Karpas-422 (cell line): Measurements from ENCODE around the gene ZNF281. TPM values are rescaled to one million over a fixed set of nuclear protein-coding genes. Genes with fewer than 3 reads are reported as not detected.
A peak's percentile ranks its signal among the peaks of the same experiment; 100 is the strongest.

Source experiments
- DNase-seq: peaks from one replicate; pipeline ENCODE4 v3.0.0-alpha.2; 2015
- H2AFZ ChIP-seq: fragments of 200-600 bp; sonication (generic); 2 replicates; pipeline ENCODE4 v1.6.1; 2014; ENCODE audit warnings: antibody characterized with exemption, low read length, mixed read lengths
- H3K27ac ChIP-seq: fragments of 200-600 bp; sonication (generic); 2 replicates; pipeline ENCODE4 v1.5.1; 2014; ENCODE audit warnings: mild to moderate bottlenecking, low read length, moderate library complexity
- H3K27me3 ChIP-seq: fragments of 200-600 bp; sonication (generic); 2 replicates; pipeline ENCODE4 v1.6.1; 2014; ENCODE audit warnings: low read length, mixed read lengths
- H3K36me3 ChIP-seq: fragments of 200-600 bp; sonication (generic); 2 replicates; pipeline ENCODE4 v1.6.1; 2014; ENCODE audit warnings: low read length, mixed read lengths; ENCODE audit not compliant: insufficient read depth
- H3K4me1 ChIP-seq: fragments of 200-600 bp; sonication (generic); 2 replicates; pipeline ENCODE4 v1.6.1; 2014; ENCODE audit warnings: mild to moderate bottlenecking, low read length, mixed read lengths
- H3K4me2 ChIP-seq: fragments of 200-600 bp; sonication (generic); 2 replicates; pipeline ENCODE4 v1.6.1; 2014; ENCODE audit warnings: low read length, low read depth, mild to moderate bottlenecking; ENCODE audit not compliant: poor library complexity, severe bottlenecking
- H3K4me3 ChIP-seq: fragments of 200-600 bp; sonication (generic); 2 replicates; pipeline ENCODE4 v1.5.1; 2014; ENCODE audit warnings: mild to moderate bottlenecking, antibody characterized with exemption, low read length, mixed read lengths
- H3K79me2 ChIP-seq: fragments of 200-600 bp; sonication (generic); 2 replicates; pipeline ENCODE4 v1.6.1; 2014; ENCODE audit warnings: mild to moderate bottlenecking, low read length, mixed read lengths
- H3K9ac ChIP-seq: fragments of 200-600 bp; sonication (generic); 2 replicates; pipeline ENCODE4 v1.6.0; 2014; ENCODE audit warnings: low read length
- H3K9me2 ChIP-seq: fragments of 200-600 bp; sonication (generic), shearing (Covaris generic); replicated peaks from 2 replicates; pipeline ENCODE4 v1.6.0; 2014; ENCODE audit warnings: mild to moderate bottlenecking, low read length, moderate library complexity; ENCODE audit not compliant: insufficient read depth
- H3K9me3 ChIP-seq: fragments of 300-700, 200-600 bp; sonication (generic); 2 replicates; pipeline ENCODE4 v1.6.1; 2014; ENCODE audit warnings: low read length, mixed read lengths
- H4K20me1 ChIP-seq: fragments of 200-600 bp; sonication (generic); 2 replicates; pipeline ENCODE4 v1.6.1; 2014; ENCODE audit warnings: mild to moderate bottlenecking, antibody characterized with exemption, low read length, low read depth; ENCODE audit not compliant: insufficient read depth
- total RNA-seq: library from RNA; depleted of rRNA; stranded (reverse); fragments of >200 nt; shearing (Covaris generic); gene quantifications from 2 replicates; pipeline ENCODE4 v1.2.3, GENCODE V29; 2014; ENCODE audit warnings: low replicate concordance

ZNF281 gene
- total RNA-seq, 1 experiment from 2014 or later = 31.1 TPM

DNA sequence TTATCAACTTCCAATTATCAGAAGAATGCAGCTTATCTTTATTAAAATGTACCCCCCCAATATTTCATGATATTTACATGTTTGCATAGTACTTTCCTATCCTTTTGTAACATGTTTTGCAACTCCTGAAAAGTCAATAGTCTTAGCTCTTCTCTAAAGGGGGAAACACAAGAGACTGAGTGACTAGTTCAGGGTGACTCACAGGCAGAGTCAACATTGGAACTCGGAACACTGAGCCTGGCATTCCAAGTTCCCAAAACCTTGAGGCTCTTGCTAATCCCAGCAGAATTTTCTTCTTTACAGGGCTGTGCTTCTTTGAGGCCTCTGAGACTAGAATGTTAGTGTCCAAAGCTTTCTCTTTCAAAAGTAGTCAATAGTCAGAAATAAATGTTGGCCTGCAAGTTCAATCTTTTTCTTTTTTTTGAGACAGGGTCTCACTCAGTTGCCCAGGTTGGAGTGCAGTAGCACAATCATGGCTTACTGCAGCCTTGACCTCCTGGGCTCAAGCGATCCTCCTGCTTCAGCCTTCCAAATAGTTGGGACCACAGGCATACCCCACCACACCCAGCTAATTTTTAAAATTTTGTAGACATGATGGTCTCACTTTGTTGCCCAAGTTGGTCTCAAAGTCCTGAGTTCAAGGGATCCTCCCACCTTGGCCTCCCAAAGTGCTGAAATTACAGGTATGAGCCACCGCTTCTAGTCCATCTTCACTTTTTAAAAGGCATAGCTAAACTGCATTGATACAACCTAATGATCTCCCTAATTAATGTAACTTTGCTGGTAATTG, 37.5 kb downstream of the ZNF281 start:
- no peak for DNase-seq
- peak overlapping the region; percentile 84 for H3K27ac ChIP-seq
- peak overlapping the region; percentile 88 for H3K4me2 ChIP-seq
- no peaks in the 10 kb centered on the region for H4K20me1 ChIP-seq
- H3K9me3 ChIP-seq = no peaks in the 10 kb centered on the region
- peak overlapping the region; percentile 70 for H3K4me3 ChIP-seq
- H3K79me2 ChIP-seq = peaks cover 16% of the 10 kb centered on the region; the same call in 1 of the 2 replicates
- H3K9me2 ChIP-seq = no peaks in the 10 kb centered on the region
- peak overlapping the region; percentile 71 for H3K9ac ChIP-seq
- H3K36me3 ChIP-seq = no peaks in the 10 kb centered on the region; the same call in none of the 2 replicates
- H2AFZ ChIP-seq = no peak overlapping the region
- no peaks in the 10 kb centered on the region for H3K27me3 ChIP-seq
- peaks cover 90% of the 10 kb centered on the region for H3K4me1 ChIP-seq

DNA sequence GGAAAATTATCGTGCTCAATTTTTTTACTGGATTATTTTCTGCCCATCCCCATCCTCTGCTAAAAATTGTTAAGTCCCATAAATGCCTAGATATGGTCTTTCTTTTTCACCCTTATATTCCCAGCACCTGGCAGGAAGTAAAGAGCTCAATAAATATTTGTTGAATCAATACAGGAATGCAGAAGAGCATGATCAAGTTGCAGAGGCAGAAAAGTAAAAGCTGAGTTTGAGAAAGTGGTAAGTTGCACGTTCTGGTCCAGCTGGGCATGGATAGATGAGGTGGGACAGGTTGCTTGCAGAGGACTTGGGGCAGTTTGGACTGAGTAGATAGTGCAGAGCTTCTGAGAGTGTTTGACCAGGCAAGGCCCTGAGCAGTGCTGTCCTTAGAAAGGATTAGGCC, 40.1 kb downstream of the ZNF281 start:
- Histone ChIP-seq H3K36me3 (no peaks in the 10 kb centered on the region; the same call in none of the 2 replicates), H3K9ac (peak overlapping the region; percentile 51), H3K9me2 (no peaks in the 10 kb centered on the region), H2AFZ (no peak overlapping the region), H3K9me3 (no peaks in the 10 kb centered on the region), H3K4me1 (peaks cover 96% of the 10 kb centered on the region), H3K27me3 (no peaks in the 10 kb centered on the region), H3K4me3 (peak overlapping the region; percentile 35; the same call in 1 of the 2 replicates), H4K20me1 (no peaks in the 10 kb centered on the region), H3K27ac (peak overlapping the region; percentile 91), H3K79me2 (peaks cover 16% of the 10 kb centered on the region; the same call in 1 of the 2 replicates), H3K4me2 (peak overlapping the region; percentile 73)
- DNase-seq = no peak

DNA sequence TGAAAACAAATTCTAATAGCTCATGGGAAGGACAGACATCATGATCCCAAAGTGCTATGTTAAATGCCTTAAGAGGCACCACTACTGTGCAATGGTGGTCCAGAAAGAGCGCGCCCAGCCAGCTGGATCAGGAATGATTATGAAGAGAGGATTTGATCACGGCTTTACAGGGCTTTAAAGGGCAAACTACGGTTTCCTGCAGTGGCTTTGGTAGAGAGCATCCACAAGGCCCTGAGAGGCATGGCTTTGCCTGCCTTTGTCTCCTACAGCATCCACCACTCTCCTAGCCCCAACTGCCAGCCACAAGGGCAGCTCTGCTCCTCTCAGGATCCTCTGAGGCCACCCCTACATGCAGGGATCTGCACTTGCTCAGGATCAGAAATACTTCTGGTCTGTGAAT, 40.7 kb downstream of the ZNF281 start:
- no peak for DNase-seq
- no peaks in the 10 kb centered on the region for H4K20me1 ChIP-seq
- peak overlapping the region; percentile 91 for H3K27ac ChIP-seq
- peak overlapping the region; percentile 35 for H3K4me3 ChIP-seq
- no peak overlapping the region for H2AFZ ChIP-seq
- H3K36me3 ChIP-seq = no peaks in the 10 kb centered on the region; the same call in none of the 2 replicates
- H3K4me2 ChIP-seq = peak overlapping the region; percentile 73
- peak overlapping the region; percentile 51 for H3K9ac ChIP-seq
- H3K9me2 ChIP-seq = no peaks in the 10 kb centered on the region
- H3K79me2 ChIP-seq = peaks cover 16% of the 10 kb centered on the region; the same call in 1 of the 2 replicates
- H3K9me3 ChIP-seq = no peaks in the 10 kb centered on the region
- H3K27me3 ChIP-seq = no peaks in the 10 kb centered on the region
- H3K4me1 ChIP-seq = peaks cover 96% of the 10 kb centered on the region

DNA sequence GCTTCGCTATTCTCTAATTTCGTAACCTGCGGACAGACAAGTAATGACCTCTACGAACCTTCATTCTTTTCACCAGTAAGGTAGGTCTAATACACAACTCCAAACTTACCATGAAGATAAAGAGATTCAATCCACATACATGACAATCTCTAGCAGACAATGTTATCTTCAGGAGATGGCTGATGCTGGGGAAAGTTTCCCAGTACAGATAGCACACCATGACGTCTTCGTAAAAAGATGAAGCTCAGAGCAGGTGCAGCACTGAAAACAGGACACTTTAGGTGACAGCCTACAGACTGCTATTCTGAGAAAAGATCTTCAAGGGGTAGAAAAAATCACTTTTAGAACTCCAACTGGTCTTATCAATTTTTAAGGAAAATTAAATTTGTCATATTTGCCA, 41.3 kb downstream of the ZNF281 start:
- Histone ChIP-seq H3K9me2 (no peaks in the 10 kb centered on the region), H3K4me3 (peak overlapping the region; percentile 35), H3K36me3 (no peaks in the 10 kb centered on the region; the same call in none of the 2 replicates), H3K27ac (peak overlapping the region; percentile 91), H3K9me3 (no peaks in the 10 kb centered on the region), H2AFZ (no peak overlapping the region), H3K4me2 (peak overlapping the region; percentile 73), H3K9ac (peak overlapping the region; percentile 51), H3K27me3 (no peaks in the 10 kb centered on the region), H3K79me2 (peaks cover 13% of the 10 kb centered on the region; the same call in 1 of the 2 replicates), H3K4me1 (peaks cover 96% of the 10 kb centered on the region), H4K20me1 (no peaks in the 10 kb centered on the region)
- DNase-seq = no peak

DNA sequence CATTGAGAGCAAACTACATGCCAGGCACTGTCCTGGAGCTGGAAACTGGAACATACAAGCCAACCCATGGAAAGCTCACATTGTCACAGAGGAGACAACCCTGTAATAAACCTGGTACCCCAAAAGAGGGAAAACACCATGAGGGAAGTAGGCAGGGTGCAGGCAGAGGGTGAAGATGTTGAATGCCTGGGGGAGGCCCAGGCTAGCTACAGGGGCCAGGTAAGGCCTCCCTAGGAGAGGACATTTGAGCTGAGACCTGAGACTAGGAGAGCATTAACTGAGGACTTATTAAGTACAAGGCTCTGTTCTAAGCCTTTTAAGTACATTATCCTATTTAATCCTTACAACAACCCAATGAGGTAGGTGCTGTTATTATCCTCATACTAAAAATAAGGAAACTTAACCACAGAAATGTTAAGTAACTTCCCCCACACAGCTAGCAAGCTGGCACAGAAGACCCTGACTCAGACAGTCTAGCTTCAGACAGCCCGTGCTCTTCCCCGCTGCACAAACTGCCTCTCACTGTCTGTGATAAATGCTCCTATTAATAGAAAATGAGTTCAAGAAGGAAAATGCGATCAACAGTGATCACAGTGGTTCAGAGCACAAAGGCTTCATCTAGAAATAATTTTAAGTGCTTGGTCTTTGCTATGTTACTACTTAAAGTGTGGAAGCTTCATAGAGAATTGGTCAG, 41.8 kb downstream of the ZNF281 start:
- H3K79me2 ChIP-seq = peaks cover 12% of the 10 kb centered on the region; the same call in 1 of the 2 replicates
- H3K4me2 ChIP-seq = peak overlapping the region; percentile 73
- H3K27me3 ChIP-seq = no peaks in the 10 kb centered on the region
- DNase-seq = peak; percentile 72
- H3K9me2 ChIP-seq = no peaks in the 10 kb centered on the region
- H3K4me3 ChIP-seq = peak overlapping the region; percentile 35
- peak overlapping the region; percentile 91 for H3K27ac ChIP-seq
- no peaks in the 10 kb centered on the region for H4K20me1 ChIP-seq
- H3K9ac ChIP-seq = peak overlapping the region; percentile 51
- no peak overlapping the region for H2AFZ ChIP-seq
- no peaks in the 10 kb centered on the region; the same call in none of the 2 replicates for H3K36me3 ChIP-seq
- H3K4me1 ChIP-seq = peaks cover 96% of the 10 kb centered on the region
- H3K9me3 ChIP-seq = no peaks in the 10 kb centered on the region

DNA sequence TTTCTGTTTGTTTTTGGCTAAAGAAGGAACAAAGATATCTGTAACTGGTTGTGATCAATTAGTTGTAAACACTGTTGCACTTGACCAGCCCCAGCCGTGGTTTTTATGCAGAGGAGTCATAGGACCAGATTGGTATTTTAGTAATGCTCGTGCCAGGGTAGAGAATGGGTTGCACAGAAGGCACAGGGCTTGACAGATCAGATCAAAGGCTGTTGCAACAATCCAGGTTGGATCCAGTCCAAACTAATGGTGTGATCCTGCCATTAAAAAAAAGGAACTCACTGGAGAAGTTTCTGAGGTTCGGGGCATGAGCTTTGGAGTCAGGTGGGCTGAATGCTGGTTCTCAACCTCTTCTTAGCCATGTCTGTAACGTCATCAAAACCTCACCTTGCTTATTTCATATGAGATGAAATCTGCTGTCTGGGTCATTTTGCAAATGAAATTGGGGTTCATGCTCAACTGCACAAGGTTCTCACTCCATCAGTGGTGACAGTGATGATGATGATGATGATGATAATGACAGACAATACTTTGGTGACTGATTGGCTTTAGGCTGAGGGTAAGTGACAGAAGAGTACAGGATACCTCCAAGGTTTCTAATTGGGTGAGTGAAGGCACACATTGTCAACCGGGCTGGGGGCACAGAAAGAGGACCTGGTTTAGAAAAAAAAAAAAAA, 43.1 kb downstream of the ZNF281 start:
- Histone ChIP-seq H3K9me3 (no peaks in the 10 kb centered on the region), H3K27me3 (no peaks in the 10 kb centered on the region), H3K4me3 (peak overlapping the region; percentile 8; the same call in 1 of the 2 replicates), H3K4me2 (peak overlapping the region; percentile 73), H3K27ac (peak overlapping the region; percentile 91), H2AFZ (no peak overlapping the region), H3K9me2 (no peaks in the 10 kb centered on the region), H3K4me1 (peaks cover 92% of the 10 kb centered on the region), H3K36me3 (no peaks in the 10 kb centered on the region; the same call in none of the 2 replicates), H4K20me1 (no peaks in the 10 kb centered on the region), H3K9ac (peak overlapping the region; percentile 20; the same call in 1 of the 2 replicates), H3K79me2 (0 out of 2 replicates have a peak, but pooled peaks cover under 1% of the 10 kb centered on the region)
- DNase-seq = peak; percentile 85

DNA sequence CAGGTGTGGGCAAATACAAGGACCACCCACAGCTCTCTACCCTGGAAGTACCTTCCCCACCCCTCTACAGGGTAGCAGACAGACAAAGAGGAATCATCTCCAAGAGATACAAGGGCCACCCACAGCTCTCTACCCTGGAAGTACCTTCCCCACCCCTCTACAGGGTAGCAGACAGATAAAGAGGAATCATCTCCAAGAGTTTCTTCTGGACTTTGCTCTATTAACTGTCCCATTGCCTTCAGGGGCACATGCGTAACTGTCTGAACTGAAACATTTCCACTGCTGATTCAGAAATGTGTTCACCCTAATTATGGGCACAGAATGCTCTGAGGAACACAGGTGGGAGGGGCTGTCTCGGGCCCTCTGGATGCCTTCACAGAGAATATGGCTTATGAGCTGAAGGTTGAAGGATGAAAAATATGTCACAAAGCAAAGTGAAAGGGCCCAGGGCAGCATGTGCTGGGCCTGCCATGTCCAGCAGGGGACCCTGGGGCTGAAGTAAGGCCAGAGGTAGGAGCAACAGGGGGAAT, 43.9 kb downstream of the ZNF281 start:
- Histone ChIP-seq H4K20me1 (no peaks in the 10 kb centered on the region), H3K4me1 (peaks cover 92% of the 10 kb centered on the region), H3K27me3 (no peaks in the 10 kb centered on the region), H3K36me3 (no peaks in the 10 kb centered on the region; the same call in none of the 2 replicates), H3K9me3 (no peaks in the 10 kb centered on the region), H3K79me2 (no peaks in the 10 kb centered on the region), H3K9me2 (no peaks in the 10 kb centered on the region), H3K4me2 (peak overlapping the region; percentile 73), H3K27ac (peak overlapping the region; percentile 91), H2AFZ (no peak overlapping the region), H3K4me3 (no peak overlapping the region), H3K9ac (0 out of 2 replicates have a peak overlapping the region, but pooled peaks have one; percentile 20)
- no peak for DNase-seq
